Naive B cell (primary cell): ENCODE measurements around the gene FBXW11. TPM values are rescaled to one million over a fixed set of nuclear protein-coding genes. Genes with fewer than 3 reads are reported as not detected.
"Not testable (repeated sequence)": the region's sequence is repeated elsewhere in the genome, so short reads cannot be mapped to it uniquely, and the experiment has no call there.

Source experiments
- ATAC-seq, 2 donors: fragments of 150-1000 bp; cut with Tn5 transposase; 2 replicates each; pipeline ENCODE4 v1.10.0; 2021; ENCODE audit warnings: low read depth in 2 of 2, mild to moderate bottlenecking in 2 of 2, moderate library complexity in 2 of 2
- DNase-seq: peaks from one replicate; pipeline ENCODE4 v3.0.0; 2022
- H3K27ac Mint-ChIP-seq, 6 donors: one replicate each; pipeline ENCODE4 v1.8.0; 2020 to 2022; ENCODE audit warnings: mild to moderate bottlenecking in 6 of 6, mixed read lengths in 6 of 6, moderate library complexity in 5 of 6, inconsistent platforms in 2 of 6
- H3K27me3 Mint-ChIP-seq, 3 donors: one replicate each; pipeline ENCODE4 v1.8.0; 2021 to 2022; ENCODE audit warnings: mixed read lengths in 3 of 3, mild to moderate bottlenecking in 1 of 3
- H3K36me3 Mint-ChIP-seq, 2 donors: one replicate each; pipeline ENCODE4 v1.8.0; 2020 to 2022; ENCODE audit warnings: mixed read lengths in 2 of 2, inconsistent platforms in 1 of 2, mild to moderate bottlenecking in 1 of 2
- H3K4me1 Mint-ChIP-seq, 3 donors: one replicate each; pipeline ENCODE4 v1.8.0; 2020 to 2022; ENCODE audit warnings: mixed read lengths in 3 of 3, inconsistent platforms in 1 of 3, mild to moderate bottlenecking in 1 of 3, moderate library complexity in 1 of 3
- H3K4me3 Mint-ChIP-seq, 8 donors: one replicate each; pipeline ENCODE4 v1.8.0; 2020 to 2022; ENCODE audit warnings: mild to moderate bottlenecking in 8 of 8, mixed read lengths in 8 of 8, moderate library complexity in 8 of 8, inconsistent platforms in 2 of 8
- H3K9me3 Mint-ChIP-seq, 7 donors: one replicate each; pipeline ENCODE4 v1.8.0; 2020 to 2022; ENCODE audit warnings: mixed read lengths in 7 of 7, mild to moderate bottlenecking in 5 of 7, inconsistent platforms in 2 of 7, moderate library complexity in 1 of 7
- polyA plus RNA-seq, 6 donors: library from polyadenylated mRNA; unstranded; fragments of 300-500 nt; fragmentation: Illumina TruSeq; gene quantifications; one replicate each; pipeline ENCODE4 v1.2.3, GENCODE V29; 2021; ENCODE audit warnings: low read depth in 6 of 6

FBXW11 gene
- polyA plus RNA-seq, 6 donors from 2014 or later, result 35.9 to 48.0 (median 41.5) TPM

- Mint-ChIP-seq H3K27ac (peak overlapping the region in 2 of 6 donors; percentile 22 to 51), H3K9me3 (no peaks in the 10 kb centered on the region), H3K4me3 (no peak overlapping the region), H3K36me3 (no peaks in the 10 kb centered on the region), H3K27me3 (no peaks in the 10 kb centered on the region), H3K4me1 (peaks cover 46 to 84% (median 63%) of the 10 kb centered on the region in 3 donors)
- DNase-seq (no peak), ATAC-seq (no peak)
These were observed 50.7 kb downstream of the FBXW11 start for GRCh38 chr5:171955761-171956160.

- Mint-ChIP-seq H3K27me3 (no peaks in the 10 kb centered on the region), H3K9me3 (no peaks in the 10 kb centered on the region), H3K27ac (no peak overlapping the region), H3K4me1 (peaks cover 46 to 80% (median 57%) of the 10 kb centered on the region in 3 donors), H3K36me3 (no peaks in the 10 kb centered on the region), H3K4me3 (no peak overlapping the region)
- DNase-seq, result no peak
- no peak for ATAC-seq
These were observed 51.7 kb downstream of the FBXW11 start for GRCh38 chr5:171954721-171955120.

GRCh38 chr5:171953860-171954701 is 52.4 kb downstream of the FBXW11 start:
- Mint-ChIP-seq H3K9me3 (no peaks in the 10 kb centered on the region), H3K4me3 (no peak overlapping the region), H3K4me1 (peaks cover 49 to 81% (median 64%) of the 10 kb centered on the region in 3 donors), H3K27me3 (no peaks in the 10 kb centered on the region), H3K36me3 (no peaks in the 10 kb centered on the region), H3K27ac (peak overlapping the region in 3 of 6 donors; percentile 36 to 81 (median 57))
- ATAC-seq, result no peak
- no peak for DNase-seq

- Mint-ChIP-seq H3K9me3 (no peaks in the 10 kb centered on the region), H3K27me3 (no peaks in the 10 kb centered on the region), H3K27ac (peak overlapping the region in 3 of 6 donors; percentile 57 to 79 (median 70)), H3K36me3 (no peaks in the 10 kb centered on the region), H3K4me3 (peak overlapping the region in 3 of 8 donors; percentile 35 to 42 (median 35)), H3K4me1 (peaks cover 41 to 80% (median 57%) of the 10 kb centered on the region in 3 donors)
- ATAC-seq (peak in 1 of 2 donors; percentile 41), DNase-seq (no peak)
These were observed 54.4 kb downstream of the FBXW11 start for GRCh38 chr5:171952021-171952420.

- peaks cover 43 to 80% (median 55%) of the 10 kb centered on the region in 3 donors for H3K4me1 Mint-ChIP-seq
- no peaks in the 10 kb centered on the region for H3K9me3 Mint-ChIP-seq
- peak overlapping the region in 2 of 8 donors; percentile 33 to 69 for H3K4me3 Mint-ChIP-seq
- H3K36me3 Mint-ChIP-seq, result no peaks in the 10 kb centered on the region
- H3K27me3 Mint-ChIP-seq, result no peaks in the 10 kb centered on the region
- ATAC-seq (no peak), DNase-seq (no peak)
- H3K27ac Mint-ChIP-seq, result peak overlapping the region in 4 of 6 donors; percentile 66 to 78 (median 72)
These were observed 55.2 kb downstream of the FBXW11 start for GRCh38 chr5:171951218-171951617.

- H3K9me3 Mint-ChIP-seq, result no peaks in the 10 kb centered on the region
- peak overlapping the region in 3 of 6 donors; percentile 4 to 91 (median 5) for H3K27ac Mint-ChIP-seq
- ATAC-seq, result no peak
- no peak overlapping the region for H3K4me3 Mint-ChIP-seq
- peaks cover 42 to 68% (median 55%) of the 10 kb centered on the region in 3 donors for H3K4me1 Mint-ChIP-seq
- no peak for DNase-seq
- H3K27me3 Mint-ChIP-seq, result no peaks in the 10 kb centered on the region
- peaks cover 0 to 12% of the 10 kb centered on the region in 2 donors for H3K36me3 Mint-ChIP-seq
These were observed 60.2 kb downstream of the FBXW11 start for GRCh38 chr5:171946000-171946781.

- Mint-ChIP-seq H3K27ac (peak overlapping the region in 4 of 6 donors; percentile 5 to 76 (median 7)), H3K4me3 (no peak overlapping the region), H3K9me3 (no peaks in the 10 kb centered on the region), H3K27me3 (no peaks in the 10 kb centered on the region), H3K4me1 (peaks cover 46 to 70% (median 62%) of the 10 kb centered on the region in 3 donors), H3K36me3 (peaks cover 0 to 12% of the 10 kb centered on the region in 2 donors)
- DNase-seq (no peak), ATAC-seq (no peak)
These were observed 61.0 kb downstream of the FBXW11 start for GRCh38 chr5:171945476-171945875.

- Mint-ChIP-seq H3K4me1 (peaks cover 50 to 71% (median 66%) of the 10 kb centered on the region in 3 donors), H3K4me3 (no peak overlapping the region), H3K27ac (peak overlapping the region in 5 of 6 donors; percentile 0 to 76 (median 7)), H3K36me3 (peaks cover 0 to 12% of the 10 kb centered on the region in 2 donors), H3K9me3 (no peaks in the 10 kb centered on the region), H3K27me3 (no peaks in the 10 kb centered on the region)
- DNase-seq (no peak), ATAC-seq (no peak)
These were observed 61.4 kb downstream of the FBXW11 start for GRCh38 chr5:171945066-171945465.

GRCh38 chr5:171942112-171942516 is 64.3 kb downstream of the FBXW11 start:
- not testable (repeated sequence) for H3K9me3 Mint-ChIP-seq, DNase-seq, ATAC-seq, H3K27me3 Mint-ChIP-seq, H3K4me3 Mint-ChIP-seq
- H3K36me3 Mint-ChIP-seq, result peaks cover 0 to 12% of the 10 kb centered on the region in 2 donors
- peaks cover 51 to 66% (median 58%) of the 10 kb centered on the region in 3 donors for H3K4me1 Mint-ChIP-seq
- H3K27ac Mint-ChIP-seq, result peak overlapping the region in 4 of 6 donors; percentile 21 to 57 (median 52)

GRCh38 chr5:171941675-171942074 is 64.8 kb downstream of the FBXW11 start:
- DNase-seq, H3K27ac Mint-ChIP-seq, H3K9me3 Mint-ChIP-seq, H3K27me3 Mint-ChIP-seq, ATAC-seq, H3K4me3 Mint-ChIP-seq: not testable (repeated sequence)
- peaks cover 48 to 65% (median 61%) of the 10 kb centered on the region in 3 donors for H3K4me1 Mint-ChIP-seq
- peaks cover 0 to 12% of the 10 kb centered on the region in 2 donors for H3K36me3 Mint-ChIP-seq

- H3K4me3 Mint-ChIP-seq, H3K27me3 Mint-ChIP-seq, H3K9me3 Mint-ChIP-seq, ATAC-seq, DNase-seq: not testable (repeated sequence)
- H3K27ac Mint-ChIP-seq, result peak overlapping the region in 3 of 6 donors; percentile 20 to 24 (median 21)
- peaks cover 0 to 12% of the 10 kb centered on the region in 2 donors for H3K36me3 Mint-ChIP-seq
- peaks cover 44 to 65% (median 61%) of the 10 kb centered on the region in 3 donors for H3K4me1 Mint-ChIP-seq
These were observed 65.2 kb downstream of the FBXW11 start for GRCh38 chr5:171941275-171941674.

GRCh38 chr5:171939951-171940350 is 66.5 kb downstream of the FBXW11 start:
- DNase-seq (no peak), ATAC-seq (no peak)
- Mint-ChIP-seq H3K27ac (peak overlapping the region in 5 of 6 donors; percentile 10 to 75 (median 25)), H3K36me3 (peaks cover 0 to 7% of the 10 kb centered on the region in 2 donors), H3K4me1 (peaks cover 36 to 58% (median 50%) of the 10 kb centered on the region in 3 donors), H3K4me3 (no peak overlapping the region), H3K9me3 (peaks cover 0 to 5% (median 0%) of the 10 kb centered on the region in 7 donors), H3K27me3 (no peaks in the 10 kb centered on the region)

GRCh38 chr5:171938358-171938757 is 68.1 kb downstream of the FBXW11 start:
- peaks cover 10 to 13% of the 10 kb centered on the region in 2 donors for H3K36me3 Mint-ChIP-seq
- H3K4me1 Mint-ChIP-seq, result peaks cover 31 to 51% (median 48%) of the 10 kb centered on the region in 3 donors
- no peak for ATAC-seq
- H3K9me3 Mint-ChIP-seq, result peaks cover 0 to 15% (median 5%) of the 10 kb centered on the region in 7 donors
- peak overlapping the region in 4 of 6 donors; percentile 49 to 88 (median 82) for H3K27ac Mint-ChIP-seq
- DNase-seq, result no peak
- H3K27me3 Mint-ChIP-seq, result no peaks in the 10 kb centered on the region
- no peak overlapping the region for H3K4me3 Mint-ChIP-seq
